Heart left ventricle (tissue), 13 donors: ENCODE measurements around the gene WDR48.

ENCODE experiments used
- POLR2A ChIP-seq, 2 donors: fragments of 450-650 bp; IDR thresholded peaks; one replicate each; pipeline ENCODE4 v1.6.1; 2017; ENCODE audit warnings: antibody characterized with exemption in 2 of 2, mild to moderate bottlenecking in 2 of 2, moderate library complexity in 2 of 2
- TF ChIP-seq, protein P1 (sequence below), 12 donors: fragments of 200-600 bp; sonication (generic) in 4 of 12; IDR thresholded peaks; one replicate each; pipeline versions ENCODE4 v1.5.0 to v1.8.0; 2018 to 2022; ENCODE audit warnings: antibody characterized with exemption in 12 of 12, mild to moderate bottlenecking in 5 of 12
- donor health status: ischemic (EF 13 %, LVEDD 7.1; RV severe dilation, severe dysfunction).
- donor health status: DM: no; HTN: yes; CAD: no.
- donor health status: DM: no; HTN: no; CAD: no.
- donor health status: ischemic (EF 25% LVEDD 6.9; RV normal size, moderate dysfunction).
- donor health status: ischemic (EF 25% LVEDD 5.7; RV mildly dilated, moderate dysfunction).
- donor health status: ischemic (EF 35%, LVEDD 5.7; RV mildly dilated, moderate dysfunction).
- donor health status: nonischemic (EF 11% LVEDD 7.7; RV severe dilation, severe dysfunction).
- donor health status: DM: yes; HTN: yes; CAD: no.
- donor health status: PGD.
- donor health status: ischemic (EF 29% LVEDD 5.4; RV normal size, mild dysfunction).
- donor health status: nonischemic (EF 23%, LVEDD 6.1; RV moderate dilation, normal function).

DNA sequence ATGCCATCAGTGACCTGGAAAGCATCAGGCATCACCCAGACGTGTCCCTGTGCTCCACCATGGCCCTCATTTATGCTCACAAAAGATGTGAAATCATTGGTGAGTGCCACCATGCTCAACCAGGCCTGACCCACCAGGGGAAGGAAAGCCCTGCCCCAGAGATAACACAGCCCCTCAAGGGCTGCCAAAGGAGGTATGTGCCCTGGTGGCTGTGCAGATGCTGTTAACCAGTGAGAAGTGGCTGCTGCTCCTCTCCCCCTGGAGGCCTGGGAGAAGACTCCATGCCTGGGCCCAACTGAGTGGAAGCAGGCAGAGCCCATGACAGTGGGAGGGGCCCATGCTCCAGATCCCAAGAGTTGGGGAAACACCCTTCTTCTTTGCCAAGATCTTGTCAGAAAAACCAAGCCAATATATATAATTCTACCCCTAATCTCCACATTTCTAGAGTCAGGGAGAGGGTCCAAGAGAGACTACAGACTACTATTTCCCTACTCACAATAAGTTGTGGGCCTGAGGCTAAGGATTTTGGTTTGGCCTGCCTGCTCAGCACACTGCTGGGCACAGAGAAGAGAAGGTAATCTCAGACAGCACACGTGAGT lies 58.3 kb downstream of the WDR48 start:
- TF ChIP-seq, protein P1, sequence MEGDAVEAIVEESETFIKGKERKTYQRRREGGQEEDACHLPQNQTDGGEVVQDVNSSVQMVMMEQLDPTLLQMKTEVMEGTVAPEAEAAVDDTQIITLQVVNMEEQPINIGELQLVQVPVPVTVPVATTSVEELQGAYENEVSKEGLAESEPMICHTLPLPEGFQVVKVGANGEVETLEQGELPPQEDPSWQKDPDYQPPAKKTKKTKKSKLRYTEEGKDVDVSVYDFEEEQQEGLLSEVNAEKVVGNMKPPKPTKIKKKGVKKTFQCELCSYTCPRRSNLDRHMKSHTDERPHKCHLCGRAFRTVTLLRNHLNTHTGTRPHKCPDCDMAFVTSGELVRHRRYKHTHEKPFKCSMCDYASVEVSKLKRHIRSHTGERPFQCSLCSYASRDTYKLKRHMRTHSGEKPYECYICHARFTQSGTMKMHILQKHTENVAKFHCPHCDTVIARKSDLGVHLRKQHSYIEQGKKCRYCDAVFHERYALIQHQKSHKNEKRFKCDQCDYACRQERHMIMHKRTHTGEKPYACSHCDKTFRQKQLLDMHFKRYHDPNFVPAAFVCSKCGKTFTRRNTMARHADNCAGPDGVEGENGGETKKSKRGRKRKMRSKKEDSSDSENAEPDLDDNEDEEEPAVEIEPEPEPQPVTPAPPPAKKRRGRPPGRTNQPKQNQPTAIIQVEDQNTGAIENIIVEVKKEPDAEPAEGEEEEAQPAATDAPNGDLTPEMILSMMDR (IDR thresholded peaks at IDR 0.05) = no peak
- TF ChIP-seq POLR2A (IDR thresholded peaks at IDR 0.05) = no peak
